HL-60 (cell line): ENCODE results near the gene POMC.

ENCODE experiments used
- CTCF ChIP-seq: IDR thresholded peaks from one replicate; pipeline ENCODE4 v1.5.1; 2011; ENCODE audit warnings: low read length, control low read depth, inconsistent platforms; ENCODE audit not compliant: insufficient read depth
- TF ChIP-seq, protein P1 (sequence below): IDR thresholded peaks from 2 replicates; pipeline ENCODE4 v1.6.1; 2012; ENCODE audit warnings: low read depth; ENCODE audit not compliant: insufficient replicate concordance

DNA sequence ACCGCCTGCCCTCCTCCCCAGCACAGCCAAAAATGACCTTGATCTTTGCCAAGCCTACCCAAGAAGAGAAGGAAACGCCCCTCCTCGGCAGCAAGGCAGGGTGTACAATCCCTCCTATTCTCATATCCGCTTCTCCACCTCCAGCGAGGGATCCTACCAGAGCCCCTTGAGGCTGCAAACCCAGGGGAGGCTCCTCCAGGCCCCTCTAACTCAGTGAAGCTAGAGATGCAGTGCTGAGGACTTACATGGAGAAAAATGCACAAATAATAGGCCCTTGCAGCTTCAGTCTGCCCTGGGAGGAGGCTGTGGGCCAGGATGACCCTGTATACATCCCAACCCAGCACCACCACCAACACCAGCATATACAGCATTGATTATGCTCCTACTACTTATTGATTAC, 46.9 kb upstream of the POMC start:
- TF ChIP-seq, protein P1, sequence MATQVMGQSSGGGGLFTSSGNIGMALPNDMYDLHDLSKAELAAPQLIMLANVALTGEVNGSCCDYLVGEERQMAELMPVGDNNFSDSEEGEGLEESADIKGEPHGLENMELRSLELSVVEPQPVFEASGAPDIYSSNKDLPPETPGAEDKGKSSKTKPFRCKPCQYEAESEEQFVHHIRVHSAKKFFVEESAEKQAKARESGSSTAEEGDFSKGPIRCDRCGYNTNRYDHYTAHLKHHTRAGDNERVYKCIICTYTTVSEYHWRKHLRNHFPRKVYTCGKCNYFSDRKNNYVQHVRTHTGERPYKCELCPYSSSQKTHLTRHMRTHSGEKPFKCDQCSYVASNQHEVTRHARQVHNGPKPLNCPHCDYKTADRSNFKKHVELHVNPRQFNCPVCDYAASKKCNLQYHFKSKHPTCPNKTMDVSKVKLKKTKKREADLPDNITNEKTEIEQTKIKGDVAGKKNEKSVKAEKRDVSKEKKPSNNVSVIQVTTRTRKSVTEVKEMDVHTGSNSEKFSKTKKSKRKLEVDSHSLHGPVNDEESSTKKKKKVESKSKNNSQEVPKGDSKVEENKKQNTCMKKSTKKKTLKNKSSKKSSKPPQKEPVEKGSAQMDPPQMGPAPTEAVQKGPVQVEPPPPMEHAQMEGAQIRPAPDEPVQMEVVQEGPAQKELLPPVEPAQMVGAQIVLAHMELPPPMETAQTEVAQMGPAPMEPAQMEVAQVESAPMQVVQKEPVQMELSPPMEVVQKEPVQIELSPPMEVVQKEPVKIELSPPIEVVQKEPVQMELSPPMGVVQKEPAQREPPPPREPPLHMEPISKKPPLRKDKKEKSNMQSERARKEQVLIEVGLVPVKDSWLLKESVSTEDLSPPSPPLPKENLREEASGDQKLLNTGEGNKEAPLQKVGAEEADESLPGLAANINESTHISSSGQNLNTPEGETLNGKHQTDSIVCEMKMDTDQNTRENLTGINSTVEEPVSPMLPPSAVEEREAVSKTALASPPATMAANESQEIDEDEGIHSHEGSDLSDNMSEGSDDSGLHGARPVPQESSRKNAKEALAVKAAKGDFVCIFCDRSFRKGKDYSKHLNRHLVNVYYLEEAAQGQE = no peak
- no peak for TF ChIP-seq CTCF
